NB4 (cell line): ENCODE results near the gene MAP4.

Experiments
- DNase-seq: peaks from one replicate; pipeline ENCODE4 v3.0.0; 2010; ENCODE audit warnings: low read depth
- H3K4me3 ChIP-seq: one replicate; pipeline ENCODE4 v1.5.1; 2011; ENCODE audit warnings: mild to moderate bottlenecking, low read depth, low read length, moderate library complexity
- MYC ChIP-seq: IDR thresholded peaks from 2 replicates; pipeline ENCODE4 v1.6.1; 2011; ENCODE audit warnings: low read depth, low read length
- POLR2A ChIP-seq: IDR thresholded peaks from 2 replicates; pipeline ENCODE4 v1.6.1; 2011; ENCODE audit warnings: mild to moderate bottlenecking; ENCODE audit not compliant: insufficient read length; ENCODE audit errors: extremely low read depth
- TF ChIP-seq, protein P1 (sequence below): IDR thresholded peaks from one replicate; pipeline ENCODE4 v1.5.1; 2012; ENCODE audit warnings: low read depth, low read length
- TF ChIP-seq, protein P2 (sequence below): IDR thresholded peaks from 2 replicates; pipeline ENCODE4 v1.6.1; 2011; ENCODE audit warnings: low read depth, low read length

MAP4 gene

DNA sequence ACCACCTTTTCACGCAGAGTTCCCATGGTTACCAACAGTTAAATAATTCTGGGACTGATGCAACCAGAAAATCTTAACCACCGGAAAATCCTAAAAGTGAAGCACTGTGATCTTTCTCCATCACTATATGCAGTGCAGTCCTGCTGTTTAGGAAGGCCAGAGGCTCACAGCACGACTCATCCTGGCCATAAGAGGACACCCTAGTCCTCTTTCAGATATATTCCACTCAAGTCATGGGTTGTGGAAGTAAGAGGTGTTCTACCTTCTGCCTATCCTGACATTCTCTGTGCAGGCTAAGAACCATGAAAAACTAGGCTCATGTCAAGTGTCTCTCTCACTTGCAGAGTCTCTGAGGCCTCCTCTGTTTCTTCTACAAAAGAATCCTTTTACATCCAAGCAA lies 146.1 kb downstream of the MAP4 start:
- no peak overlapping the region for H3K4me3 ChIP-seq
- DNase-seq = no peak
- TF ChIP-seq, protein P1, sequence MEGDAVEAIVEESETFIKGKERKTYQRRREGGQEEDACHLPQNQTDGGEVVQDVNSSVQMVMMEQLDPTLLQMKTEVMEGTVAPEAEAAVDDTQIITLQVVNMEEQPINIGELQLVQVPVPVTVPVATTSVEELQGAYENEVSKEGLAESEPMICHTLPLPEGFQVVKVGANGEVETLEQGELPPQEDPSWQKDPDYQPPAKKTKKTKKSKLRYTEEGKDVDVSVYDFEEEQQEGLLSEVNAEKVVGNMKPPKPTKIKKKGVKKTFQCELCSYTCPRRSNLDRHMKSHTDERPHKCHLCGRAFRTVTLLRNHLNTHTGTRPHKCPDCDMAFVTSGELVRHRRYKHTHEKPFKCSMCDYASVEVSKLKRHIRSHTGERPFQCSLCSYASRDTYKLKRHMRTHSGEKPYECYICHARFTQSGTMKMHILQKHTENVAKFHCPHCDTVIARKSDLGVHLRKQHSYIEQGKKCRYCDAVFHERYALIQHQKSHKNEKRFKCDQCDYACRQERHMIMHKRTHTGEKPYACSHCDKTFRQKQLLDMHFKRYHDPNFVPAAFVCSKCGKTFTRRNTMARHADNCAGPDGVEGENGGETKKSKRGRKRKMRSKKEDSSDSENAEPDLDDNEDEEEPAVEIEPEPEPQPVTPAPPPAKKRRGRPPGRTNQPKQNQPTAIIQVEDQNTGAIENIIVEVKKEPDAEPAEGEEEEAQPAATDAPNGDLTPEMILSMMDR = no peak
- TF ChIP-seq POLR2A = no peak
- TF ChIP-seq, protein P2, sequence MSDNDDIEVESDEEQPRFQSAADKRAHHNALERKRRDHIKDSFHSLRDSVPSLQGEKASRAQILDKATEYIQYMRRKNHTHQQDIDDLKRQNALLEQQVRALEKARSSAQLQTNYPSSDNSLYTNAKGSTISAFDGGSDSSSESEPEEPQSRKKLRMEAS = no peak
- no peak for TF ChIP-seq MYC

DNA sequence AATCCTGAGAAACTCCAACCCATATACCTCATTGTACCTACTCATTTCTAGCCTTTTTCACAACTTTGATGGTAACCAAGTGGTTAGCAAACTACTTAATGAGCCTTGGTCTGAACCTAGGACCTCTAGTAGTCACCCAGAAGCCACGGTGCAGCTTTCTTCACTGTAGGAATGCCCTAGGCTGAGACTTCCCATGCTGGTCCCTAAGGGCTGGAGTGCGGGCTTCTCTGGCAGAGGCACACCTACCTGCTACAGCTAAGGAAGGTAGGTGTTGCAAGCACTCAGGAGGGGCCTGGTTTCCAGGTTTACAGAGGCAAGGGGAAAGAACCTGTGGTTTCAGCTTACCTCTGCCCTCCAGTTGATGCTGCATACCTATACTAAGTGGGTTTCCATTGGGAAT lies 147.9 kb downstream of the MAP4 start:
- no peak for DNase-seq
- H3K4me3 ChIP-seq = no peak overlapping the region
- TF ChIP-seq, protein P1 = no peak
- no peak for TF ChIP-seq POLR2A
- TF ChIP-seq, protein P2 = no peak
- TF ChIP-seq MYC = no peak

DNA sequence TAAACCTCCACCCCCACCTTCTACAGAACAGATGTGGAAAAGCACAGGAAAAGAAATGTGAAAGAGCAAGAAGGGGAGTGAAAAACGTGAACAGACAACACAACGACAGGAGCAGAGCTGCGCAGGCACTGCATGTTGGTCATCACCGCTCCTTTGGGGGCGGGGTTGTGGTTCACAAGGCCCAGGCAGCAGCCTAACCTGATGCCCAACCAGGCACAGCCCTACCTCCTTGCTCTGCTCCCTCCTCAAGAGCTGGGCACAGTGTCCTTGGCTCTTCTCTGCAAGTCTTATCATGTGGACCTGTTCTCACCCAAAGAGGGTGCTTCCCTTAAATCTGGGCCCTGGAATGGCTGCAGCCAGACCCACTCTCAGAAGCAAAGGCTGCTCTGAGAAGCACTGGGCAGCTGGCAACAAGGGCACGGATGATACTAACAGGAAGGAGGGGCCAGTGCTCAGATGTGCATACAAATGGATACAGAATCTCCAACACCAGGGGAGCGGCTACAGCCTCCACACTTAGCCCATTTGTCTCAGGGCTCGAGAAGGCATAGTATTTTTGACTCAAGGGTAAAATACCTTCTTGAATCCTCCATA lies 148.7 kb downstream of the MAP4 start:
- no peak overlapping the region for H3K4me3 ChIP-seq
- DNase-seq = no peak
- TF ChIP-seq, protein P1 = no peak
- TF ChIP-seq, protein P2 = no peak
- TF ChIP-seq MYC (no peak), POLR2A (no peak)

DNA sequence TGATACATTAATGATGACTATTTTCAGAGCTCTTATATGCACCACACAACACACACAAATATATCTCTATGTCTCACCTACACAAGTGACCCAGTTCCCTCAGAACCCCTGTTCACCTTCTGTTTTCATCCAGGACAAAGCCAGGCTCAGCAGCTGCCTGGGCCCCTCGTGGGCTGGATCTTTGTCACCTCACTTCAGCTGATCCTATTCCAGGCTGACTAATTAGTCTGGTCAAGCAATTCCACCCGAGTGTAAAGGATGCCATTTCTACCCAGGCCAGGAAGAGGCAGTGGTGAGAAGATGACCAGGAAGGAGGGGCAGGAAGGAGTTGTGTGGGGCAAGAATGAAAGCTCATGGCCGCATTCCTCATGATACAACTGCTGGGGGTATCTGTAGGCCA lies 151.0 kb downstream of the MAP4 start:
- TF ChIP-seq MYC (no peak), POLR2A (no peak)
- TF ChIP-seq, protein P2 = no peak
- TF ChIP-seq, protein P1 = no peak
- no peak overlapping the region for H3K4me3 ChIP-seq
- DNase-seq = no peak

DNA sequence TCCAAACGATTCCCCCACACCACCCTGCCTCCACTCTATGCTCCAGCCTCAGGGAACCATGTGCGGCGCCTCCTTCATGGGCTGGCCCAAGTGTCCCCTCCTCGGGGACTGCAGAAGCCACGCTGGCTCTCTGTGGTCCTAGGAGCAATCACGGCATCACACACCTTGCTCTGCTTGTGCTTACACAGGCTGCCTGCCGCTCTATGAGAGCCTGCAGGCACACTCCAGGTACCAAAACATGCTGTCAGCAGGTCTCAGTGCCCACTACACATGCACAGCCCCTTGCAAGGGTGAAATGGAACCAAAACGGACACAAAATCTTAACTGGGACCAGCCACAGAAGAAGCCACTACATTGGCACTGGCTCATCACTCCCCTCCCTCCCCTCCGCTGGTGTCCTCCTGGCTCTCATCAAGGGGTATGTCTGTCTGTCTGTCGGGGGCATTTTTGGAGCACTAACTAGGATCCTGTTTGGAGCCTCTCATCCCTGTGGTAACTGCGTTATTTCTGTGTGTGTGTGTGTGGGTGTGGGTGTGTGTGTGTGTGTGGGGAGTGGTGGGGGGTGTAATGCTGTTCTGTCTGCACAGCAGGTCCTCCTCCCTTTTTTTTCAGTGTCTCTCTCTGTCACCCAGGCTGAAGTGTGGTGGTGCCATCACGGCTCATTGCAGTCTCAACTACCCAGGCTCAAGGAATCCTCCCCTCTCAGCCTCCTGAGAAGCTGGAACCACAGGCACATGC lies 152.7 kb downstream of the MAP4 start:
- DNase-seq = no peak
- TF ChIP-seq, protein P2 = no peak
- TF ChIP-seq POLR2A (no peak), MYC (no peak)
- TF ChIP-seq, protein P1 = no peak
- no peak overlapping the region for H3K4me3 ChIP-seq
